Natural killer cell (primary cell): ENCODE data around the gene NIBAN1. TPM values are rescaled to one million over a fixed set of nuclear protein-coding genes. Genes with fewer than 3 reads are reported as not detected.

ENCODE experiments used
- ATAC-seq, 3 donors: fragments of 150-1000 bp in 2 of 3; fragments of 200-7000 bp in 1 of 3; cut with Tn5 transposase; 1 replicate in 1 of 3; 2 replicates in 2 of 3; pipeline ENCODE4 v1.10.0; 2021; ENCODE audit warnings: mild to moderate bottlenecking in 2 of 3, moderate library complexity in 2 of 3
- DNase-seq, 2 donors: peaks; one replicate each; pipeline versions ENCODE4 v3.0.0 to v3.0.0-alpha.2; 2013 to 2021; ENCODE audit warnings: mixed read lengths in 1 of 2
- H3K27ac ChIP-seq: one replicate; pipeline ENCODE4 v1.5.1; 2013; ENCODE audit warnings: mild to moderate bottlenecking, low read length
- H3K27me3 ChIP-seq: one replicate; pipeline ENCODE4 v1.6.1; 2013; ENCODE audit warnings: low read length; ENCODE audit not compliant: control insufficient read depth, insufficient read depth
- H3K36me3 ChIP-seq: one replicate; pipeline ENCODE4 v1.6.1; 2013; ENCODE audit warnings: low read length; ENCODE audit not compliant: control insufficient read depth, insufficient read depth
- H3K4me1 ChIP-seq: one replicate; pipeline ENCODE4 v1.6.1; 2013; ENCODE audit warnings: low read length; ENCODE audit not compliant: control insufficient read depth, insufficient read depth
- H3K4me3 ChIP-seq: one replicate; pipeline ENCODE4 v1.5.1; 2013; ENCODE audit warnings: low read length
- H3K9me3 ChIP-seq: one replicate; pipeline ENCODE4 v1.6.1; 2013; ENCODE audit warnings: low read length; ENCODE audit not compliant: control insufficient read depth, insufficient read depth
- H3K27ac Mint-ChIP-seq, 2 donors: one replicate each; pipeline ENCODE4 v1.8.0; 2022; ENCODE audit warnings: mild to moderate bottlenecking in 2 of 2, mixed read lengths in 2 of 2, moderate library complexity in 1 of 2
- H3K27me3 Mint-ChIP-seq, 2 donors: one replicate each; pipeline ENCODE4 v1.8.0; 2022; ENCODE audit warnings: low read depth in 2 of 2, mixed read lengths in 2 of 2
- H3K36me3 Mint-ChIP-seq: one replicate; pipeline ENCODE4 v1.8.0; 2022; ENCODE audit warnings: mixed read lengths
- H3K4me1 Mint-ChIP-seq, 2 donors: one replicate each; pipeline ENCODE4 v1.8.0; 2022; ENCODE audit warnings: mixed read lengths in 2 of 2
- H3K4me3 Mint-ChIP-seq: one replicate; pipeline ENCODE4 v1.8.0; 2022; ENCODE audit warnings: mild to moderate bottlenecking, moderate library complexity, mixed read lengths
- H3K9me3 Mint-ChIP-seq, 2 donors: one replicate each; pipeline ENCODE4 v1.8.0; 2022; ENCODE audit warnings: mixed read lengths in 2 of 2
- WGBS: methylation state at CpG from one replicate; pipeline ENCODE4 v1.1.7; 2013; ENCODE audit warnings: missing lambda C conversion rate; ENCODE audit not compliant: insufficient coverage; 5-methylcytosine and 5-hydroxymethylcytosine counted together
- intact Hi-C: fragments of 100-400 bp; cut with micrococcal nuclease; formaldehyde crosslinking; loops from one replicate; pipeline ENCODE4 v1.14.2; 2022
- total RNA-seq, 4 donors: library from RNA; stranded (reverse); fragments of 120-200 nt in 1 of 4; gene quantifications; one replicate each; pipeline versions ENCODE4 v1.2.3 to v1.2.4, GENCODE V29; 2013 to 2022
- TF ChIP-seq, protein P1 (sequence below): fragments of 200-600 bp; IDR thresholded peaks from one replicate; pipeline ENCODE4 v1.8.0; 2022; ENCODE audit warnings: antibody characterized with exemption

NIBAN1 gene
- total RNA-seq, 3 donors from 2014 or later (not counting 1 experiment from before 2014, with no cell fraction given) = 30.9 to 54.1 (median 31.0) TPM

DNA sequence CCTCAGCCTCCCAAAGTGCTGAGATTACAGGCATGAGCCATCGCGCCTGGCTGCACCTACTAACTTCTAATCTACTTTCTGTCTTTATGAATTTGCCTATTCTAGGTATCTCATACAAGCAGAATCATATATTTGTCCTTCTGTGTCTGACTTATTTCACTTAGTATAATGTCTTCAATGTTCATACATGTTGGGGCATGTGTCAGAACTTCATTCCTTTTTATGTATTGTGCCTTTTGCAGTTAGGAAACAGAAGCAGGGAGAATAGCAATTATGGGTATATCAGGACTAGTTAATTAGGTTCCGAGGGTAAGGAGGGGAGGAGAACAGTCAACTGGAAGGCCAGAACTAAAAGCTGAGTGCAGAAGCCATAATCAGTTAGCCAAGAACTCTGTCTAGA, 18.0 kb upstream of the NIBAN1 start:
- no peak overlapping the region for H3K4me3 Mint-ChIP-seq
- H3K9me3 Mint-ChIP-seq = peaks cover 5 to 6% of the 10 kb centered on the region in 2 donors
- 94% methylated on average over 3 of the region's 3 CpGs for WGBS
- TF ChIP-seq, protein P1, sequence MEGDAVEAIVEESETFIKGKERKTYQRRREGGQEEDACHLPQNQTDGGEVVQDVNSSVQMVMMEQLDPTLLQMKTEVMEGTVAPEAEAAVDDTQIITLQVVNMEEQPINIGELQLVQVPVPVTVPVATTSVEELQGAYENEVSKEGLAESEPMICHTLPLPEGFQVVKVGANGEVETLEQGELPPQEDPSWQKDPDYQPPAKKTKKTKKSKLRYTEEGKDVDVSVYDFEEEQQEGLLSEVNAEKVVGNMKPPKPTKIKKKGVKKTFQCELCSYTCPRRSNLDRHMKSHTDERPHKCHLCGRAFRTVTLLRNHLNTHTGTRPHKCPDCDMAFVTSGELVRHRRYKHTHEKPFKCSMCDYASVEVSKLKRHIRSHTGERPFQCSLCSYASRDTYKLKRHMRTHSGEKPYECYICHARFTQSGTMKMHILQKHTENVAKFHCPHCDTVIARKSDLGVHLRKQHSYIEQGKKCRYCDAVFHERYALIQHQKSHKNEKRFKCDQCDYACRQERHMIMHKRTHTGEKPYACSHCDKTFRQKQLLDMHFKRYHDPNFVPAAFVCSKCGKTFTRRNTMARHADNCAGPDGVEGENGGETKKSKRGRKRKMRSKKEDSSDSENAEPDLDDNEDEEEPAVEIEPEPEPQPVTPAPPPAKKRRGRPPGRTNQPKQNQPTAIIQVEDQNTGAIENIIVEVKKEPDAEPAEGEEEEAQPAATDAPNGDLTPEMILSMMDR = no peak
- H3K36me3 Mint-ChIP-seq = peaks cover 10% of the 10 kb centered on the region
- Histone ChIP-seq H3K27me3 (peaks cover 3% of the 10 kb centered on the region), H3K4me3 (no peak overlapping the region), H3K36me3 (no peaks in the 10 kb centered on the region), H3K27ac (no peak overlapping the region), H3K4me1 (no peaks in the 10 kb centered on the region), H3K9me3 (peaks cover 4% of the 10 kb centered on the region)
- ATAC-seq (no peak), DNase-seq (no peak)
- peaks cover 30 to 31% of the 10 kb centered on the region in 2 donors for H3K27me3 Mint-ChIP-seq
- intact Hi-C loops = no loop called here
- H3K27ac Mint-ChIP-seq = no peak overlapping the region
- H3K4me1 Mint-ChIP-seq = no peaks in the 10 kb centered on the region

DNA sequence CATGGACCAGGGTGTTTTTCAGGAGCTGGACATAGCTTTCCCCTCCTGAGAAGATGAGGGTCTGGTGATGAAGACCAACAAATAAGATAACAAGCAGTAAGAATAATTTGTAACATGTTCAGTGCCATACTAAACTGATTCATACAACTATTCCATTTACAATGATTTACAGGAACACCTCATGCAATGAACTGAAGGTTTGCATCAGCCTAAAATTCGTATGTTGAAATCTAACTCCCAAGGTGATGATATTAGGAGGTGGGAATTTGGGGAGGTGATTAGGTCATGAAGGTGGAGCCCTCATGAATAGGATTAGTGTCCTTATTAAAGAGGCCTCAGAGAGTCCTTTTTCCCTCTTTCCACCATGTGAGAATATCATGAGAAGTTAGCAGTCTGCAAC, 15.9 kb upstream of the NIBAN1 start:
- no peaks in the 10 kb centered on the region for H3K4me1 Mint-ChIP-seq
- H3K27ac Mint-ChIP-seq = no peak overlapping the region
- 64% methylated on average over 1 of the region's 1 CpG for WGBS
- H3K36me3 Mint-ChIP-seq = peaks cover 10% of the 10 kb centered on the region
- ATAC-seq (no peak), DNase-seq (no peak)
- intact Hi-C loops = no loop called here
- no peaks in the 10 kb centered on the region for H3K4me1 ChIP-seq
- H3K4me3 ChIP-seq = no peak overlapping the region
- peaks cover 3% of the 10 kb centered on the region for H3K27me3 ChIP-seq
- TF ChIP-seq, protein P1 = no peak
- peaks cover 5 to 6% of the 10 kb centered on the region in 2 donors for H3K9me3 Mint-ChIP-seq
- peaks cover 3% of the 10 kb centered on the region for H3K9me3 ChIP-seq
- H3K36me3 ChIP-seq = no peaks in the 10 kb centered on the region
- H3K4me3 Mint-ChIP-seq = no peak overlapping the region
- H3K27ac ChIP-seq = no peak overlapping the region
- H3K27me3 Mint-ChIP-seq = peaks cover 32 to 35% of the 10 kb centered on the region in 2 donors

DNA sequence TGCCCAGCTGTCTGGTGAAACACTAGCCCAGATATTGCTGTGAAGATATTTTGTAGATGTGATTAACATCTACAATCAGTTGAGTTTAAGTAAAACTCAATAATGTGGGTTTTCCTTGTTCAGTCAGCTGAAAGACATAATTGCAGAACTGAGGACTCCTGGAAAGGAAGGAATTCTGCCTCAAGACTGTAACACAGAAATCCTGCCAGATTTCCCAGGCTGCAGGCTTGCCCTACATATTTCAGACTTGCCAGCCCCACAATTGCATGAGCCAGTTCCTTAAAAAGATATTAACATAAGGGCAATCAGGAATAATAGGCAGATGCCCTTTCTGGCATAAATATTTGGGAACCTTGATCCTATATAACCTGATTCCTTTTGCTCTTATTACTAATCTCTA, 14.2 kb upstream of the NIBAN1 start:
- intact Hi-C loops = no loop called here
- no peaks in the 10 kb centered on the region for H3K9me3 Mint-ChIP-seq
- no peak overlapping the region for H3K27ac ChIP-seq
- no peak overlapping the region for H3K4me3 ChIP-seq
- H3K27ac Mint-ChIP-seq = no peak overlapping the region
- no peaks in the 10 kb centered on the region for H3K4me1 ChIP-seq
- ATAC-seq (no peak), DNase-seq (no peak)
- no peaks in the 10 kb centered on the region for H3K4me1 Mint-ChIP-seq
- H3K27me3 Mint-ChIP-seq = peaks cover 30 to 46% of the 10 kb centered on the region in 2 donors
- no peaks in the 10 kb centered on the region for H3K9me3 ChIP-seq
- H3K27me3 ChIP-seq = peaks cover 2% of the 10 kb centered on the region
- no peaks in the 10 kb centered on the region for H3K36me3 ChIP-seq
- no peak overlapping the region for H3K4me3 Mint-ChIP-seq
- TF ChIP-seq, protein P1 = no peak
- H3K36me3 Mint-ChIP-seq = no peaks in the 10 kb centered on the region

DNA sequence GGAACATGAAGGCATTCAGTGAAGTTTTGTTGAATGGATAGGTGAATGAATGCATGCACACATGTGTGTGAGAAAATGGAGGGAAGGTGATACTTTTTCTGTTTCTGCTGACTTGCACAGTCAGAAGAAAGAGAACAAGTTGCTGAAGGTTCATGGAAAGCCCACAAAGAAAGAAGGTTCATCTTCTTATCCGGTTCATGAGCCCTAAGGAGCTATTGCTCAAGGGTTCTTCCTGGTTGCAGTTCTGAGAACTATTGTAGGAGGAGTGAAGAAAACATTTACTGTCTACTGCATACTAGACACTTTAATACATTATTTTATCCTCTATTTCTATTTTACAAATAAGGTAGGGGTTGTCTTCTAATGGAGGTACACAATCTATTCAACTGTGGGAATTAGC, 13.4 kb upstream of the NIBAN1 start:
- no peak for ATAC-seq

More for the DNA sequence above, 13.4 kb upstream of the NIBAN1 start:
- H3K9me3 Mint-ChIP-seq = no peaks in the 10 kb centered on the region
- H3K36me3 ChIP-seq = no peaks in the 10 kb centered on the region
- no peaks in the 10 kb centered on the region for H3K9me3 ChIP-seq
- H3K4me1 Mint-ChIP-seq = no peaks in the 10 kb centered on the region
- TF ChIP-seq, protein P1 = no peak
- H3K27ac Mint-ChIP-seq = no peak overlapping the region
- intact Hi-C loops = no loop called here
- no peak overlapping the region for H3K4me3 Mint-ChIP-seq
- peaks cover 2% of the 10 kb centered on the region for H3K27me3 ChIP-seq
- no peaks in the 10 kb centered on the region for H3K36me3 Mint-ChIP-seq
- 75% methylated on average over 1 of the region's 1 CpG for WGBS
- H3K4me1 ChIP-seq = no peaks in the 10 kb centered on the region
- no peak overlapping the region for H3K4me3 ChIP-seq
- H3K27ac ChIP-seq = no peak overlapping the region
- peaks cover 30 to 46% of the 10 kb centered on the region in 2 donors for H3K27me3 Mint-ChIP-seq
- DNase-seq = no peak
